Endothelial cell of umbilical vein (primary cell): ENCODE results near the gene KCP. TPM values are rescaled to one million over a fixed set of nuclear protein-coding genes. Genes with fewer than 3 reads are reported as not detected.

Source experiments
- BruUV-seq: library from RNA; stranded (reverse); fragments of 400-500 nt; replicated peaks from 2 replicates; lab custom pipeline; 2021; lab: Mats Ljungman, UMichigan
- CTCF ChIA-PET: fragments of 300-600, 350-600 bp; sonication (Branson Sonifier 250); formaldehyde crosslinking; loops from one replicate; lab custom pipeline; 2021; ENCODE audit warnings: antibody characterized with exemption, inconsistent platforms; lab: Charles Lee
- POLR2A ChIA-PET: fragments of 300-600, 350-600 bp; sonication (Branson Sonifier 250); formaldehyde crosslinking; loops from one replicate; lab custom pipeline; 2021; ENCODE audit warnings: antibody characterized with exemption, inconsistent platforms; lab: Charles Lee
- DNase-seq: peaks from one replicate; pipeline ENCODE4 v3.0.0-alpha.2; 2011; ENCODE audit warnings: low read depth, low spot score
- FAIRE-seq: peaks from 2 replicates; lab custom pipeline; 2011; peaks lifted over from hg19 to GRCh38; lab: Jason Lieb, UNC
- H2AFZ ChIP-seq: 2 replicates; pipeline ENCODE4 v1.6.0; 2012; ENCODE audit warnings: low read depth, low read length, control low read depth, inconsistent platforms
- H3K27ac ChIP-seq: 2 replicates; pipeline ENCODE4 v1.5.1; 2011; ENCODE audit warnings: low read depth, mild to moderate bottlenecking, control low read depth, low read length, moderate library complexity; ENCODE audit not compliant: insufficient read depth
- H3K27me3 ChIP-seq, 2 experiments: 2 replicates each; pipeline versions ENCODE4 v1.6.0 to v1.6.1; 2011; ENCODE audit warnings: low read length in 2 of 2, mixed read lengths in 1 of 2; ENCODE audit not compliant: control insufficient read depth in 2 of 2, insufficient read depth in 2 of 2
- H3K36me3 ChIP-seq, 2 experiments: 2 replicates in 1 of 2; 3 replicates in 1 of 2; pipeline ENCODE4 v1.5.1; 2011; ENCODE audit warnings: low read length in 2 of 2, mild to moderate bottlenecking in 1 of 2, moderate library complexity in 1 of 2; ENCODE audit not compliant: control insufficient read depth in 2 of 2, insufficient read depth in 2 of 2; ENCODE audit errors: extremely low read depth in 1 of 2
- H3K4me1 ChIP-seq: 3 replicates; pipeline ENCODE4 v1.5.1; 2011; ENCODE audit warnings: mild to moderate bottlenecking, low read length; ENCODE audit not compliant: control insufficient read depth, insufficient read depth; ENCODE audit errors: extremely low read depth
- H3K4me2 ChIP-seq: 2 replicates; pipeline ENCODE4 v1.6.1; 2011; ENCODE audit warnings: low read length, control low read depth, mixed read lengths; ENCODE audit not compliant: insufficient read depth
- H3K4me3 ChIP-seq, 3 experiments: fragments of 200-600 bp in 1 of 3; sonication (generic), shearing (Covaris generic) in 1 of 3; replicated peaks in 1 of 3; 2 replicates each; pipeline ENCODE4 v1.5.1; 2011 to 2016; ENCODE audit warnings: control low read depth in 3 of 3, low read length in 3 of 3, mild to moderate bottlenecking in 2 of 3, inconsistent platforms in 1 of 3, low read depth in 1 of 3, moderate library complexity in 1 of 3; ENCODE audit not compliant: insufficient read depth in 1 of 3
- H3K79me2 ChIP-seq: 2 replicates; pipeline ENCODE4 v1.6.0; 2012; ENCODE audit warnings: low read length, inconsistent platforms; ENCODE audit not compliant: control insufficient read depth, insufficient read depth
- H3K9ac ChIP-seq: replicated peaks from 2 replicates; pipeline ENCODE3; 2011; ENCODE audit warnings: low read length, control low read depth; ENCODE audit not compliant: insufficient read depth; ENCODE audit errors: extremely low read depth
- H3K9me1 ChIP-seq: replicated peaks from 3 replicates; pipeline ENCODE4 v1.6.0; 2011; ENCODE audit warnings: mild to moderate bottlenecking, low read length; ENCODE audit not compliant: control insufficient read depth, insufficient read depth; ENCODE audit errors: extremely low read depth
- H3K9me3 ChIP-seq: replicated peaks from 2 replicates; pipeline ENCODE4 v1.5.1; 2012; ENCODE audit warnings: low read length, inconsistent platforms; ENCODE audit not compliant: control insufficient read depth, insufficient read depth
- H4K20me1 ChIP-seq: replicated peaks from 2 replicates; pipeline ENCODE3; 2011; ENCODE audit warnings: mild to moderate bottlenecking, low read length; ENCODE audit not compliant: control insufficient read depth, insufficient read depth; ENCODE audit errors: extremely low read depth
- EZH2 ChIP-seq: IDR thresholded peaks from 2 replicates; pipeline ENCODE4 v1.6.1; 2012; ENCODE audit warnings: borderline replicate concordance, low read depth, mild to moderate bottlenecking, moderate library complexity, low read length, inconsistent platforms; ENCODE audit not compliant: severe bottlenecking
- FOS ChIP-seq: IDR thresholded peaks from 2 replicates; pipeline ENCODE4 v1.6.1; 2011; ENCODE audit warnings: mild to moderate bottlenecking, low read length, moderate library complexity, borderline replicate concordance; ENCODE audit not compliant: insufficient read depth
- GATA2 ChIP-seq: IDR thresholded peaks from 2 replicates; pipeline ENCODE4 v1.7.0; 2011; ENCODE audit warnings: low read depth, mild to moderate bottlenecking, moderate library complexity, mixed read lengths, low read length; ENCODE audit not compliant: insufficient read length, insufficient read depth
- JUN ChIP-seq: IDR thresholded peaks from 2 replicates; pipeline ENCODE4 v1.6.1; 2011; ENCODE audit warnings: borderline replicate concordance, low read depth; ENCODE audit not compliant: insufficient read length, insufficient read depth
- MAX ChIP-seq: IDR thresholded peaks from 2 replicates; pipeline ENCODE4 v1.6.1; 2011; ENCODE audit not compliant: insufficient read depth, insufficient read length
- MYC ChIP-seq: IDR thresholded peaks from one replicate; pipeline ENCODE4 v1.6.1; 2011; ENCODE audit warnings: mild to moderate bottlenecking, low read depth, low read length
- POLR2A ChIP-seq: IDR thresholded peaks from 2 replicates; pipeline ENCODE4 v1.6.1; 2012; ENCODE audit warnings: low read depth, mild to moderate bottlenecking, control low read depth, low read length
- POLR2AphosphoS5 ChIP-seq: IDR thresholded peaks from 2 replicates; pipeline ENCODE4 v1.6.1; 2012; ENCODE audit warnings: low read depth, mild to moderate bottlenecking, control low read depth, low read length, moderate library complexity; ENCODE audit not compliant: insufficient read depth
- dilution Hi-C: fragments of 300-500 bp; cut with MboI; formaldehyde crosslinking; loops from one replicate; pipeline ENCODE4 v1.15.0; 2019; ENCODE audit warnings: low sequenced_read_pairs; ENCODE audit not compliant: extremely low pct_ligation_motif_present
- intact Hi-C: fragments of 100-400 bp; cut with micrococcal nuclease; formaldehyde crosslinking; loops from one replicate; pipeline ENCODE4 v1.10.0; 2022
- polyA plus RNA-seq, 4 experiments: library from polyadenylated mRNA; depleted of rRNA in 3 of 4; stranded (reverse) in 3 of 4; unstranded in 1 of 4; fragments of >200 nt; gene quantifications; 2 replicates each; pipeline versions ENCODE4 v1.2.1 to v1.2.3, GENCODE V29; 2011 to 2012; ENCODE audit warnings: missing spikeins in 1 of 4
- total RNA-seq: library from RNA; stranded (reverse); gene quantifications from 2 replicates; pipeline ENCODE4 v1.2.3, GENCODE V29; 2021
- TF ChIP-seq, protein P1 (sequence below), 2 donors: IDR thresholded peaks; 1 replicate in 1 of 2; 2 replicates in 1 of 2; pipeline ENCODE4 v1.5.1; 2011; ENCODE audit warnings: low read length in 2 of 2, mild to moderate bottlenecking in 2 of 2, moderate library complexity in 2 of 2, control low read depth in 1 of 2, inconsistent platforms in 1 of 2, low read depth in 1 of 2; ENCODE audit not compliant: insufficient read depth in 1 of 2; ENCODE audit errors: extremely low read depth in 1 of 2

KCP gene
- total and polyA plus RNA-seq, 2 donors (not counting 3 experiments of a cell fraction or from before 2014, with no cell fraction given): not detected

GRCh38 chr7:128908750-128909624, 1.5 kb downstream of the KCP start:
- BruUV-seq: no TSS peak
- Histone ChIP-seq H3K4me1 (peaks cover 5% of the 10 kb centered on the region), H3K4me2 (no peak overlapping the region), H4K20me1 (no peaks in the 10 kb centered on the region), H3K27ac (no peak overlapping the region), H2AFZ (no peak overlapping the region), H3K9me1 (no peaks in the 10 kb centered on the region), H3K79me2 (no peaks in the 10 kb centered on the region), H3K27me3 (peaks cover 33 to 34% of the 10 kb centered on the region in 2 experiments), H3K36me3 (no peaks in the 10 kb centered on the region), H3K9ac (no peak overlapping the region), H3K4me3 (no peak overlapping the region), H3K9me3 (no peaks in the 10 kb centered on the region)
- DNase-seq (no peak), FAIRE-seq (no peak)
- dilution Hi-C loops: no loop called here
- ChIA-PET POLR2A (no interaction called here), CTCF (interaction anchor here (4.7 kb wide), 1 partner anchor 182 kb away, joined by 25 read pairs; no protein-coding TSS in a partner anchor)
- TF ChIP-seq JUN (no peak), POLR2AphosphoS5 (no peak), POLR2A (no peak), EZH2 (no peak), GATA2 (no peak), MAX (no peak), FOS (no peak), MYC (no peak)
- TF ChIP-seq, protein P1, sequence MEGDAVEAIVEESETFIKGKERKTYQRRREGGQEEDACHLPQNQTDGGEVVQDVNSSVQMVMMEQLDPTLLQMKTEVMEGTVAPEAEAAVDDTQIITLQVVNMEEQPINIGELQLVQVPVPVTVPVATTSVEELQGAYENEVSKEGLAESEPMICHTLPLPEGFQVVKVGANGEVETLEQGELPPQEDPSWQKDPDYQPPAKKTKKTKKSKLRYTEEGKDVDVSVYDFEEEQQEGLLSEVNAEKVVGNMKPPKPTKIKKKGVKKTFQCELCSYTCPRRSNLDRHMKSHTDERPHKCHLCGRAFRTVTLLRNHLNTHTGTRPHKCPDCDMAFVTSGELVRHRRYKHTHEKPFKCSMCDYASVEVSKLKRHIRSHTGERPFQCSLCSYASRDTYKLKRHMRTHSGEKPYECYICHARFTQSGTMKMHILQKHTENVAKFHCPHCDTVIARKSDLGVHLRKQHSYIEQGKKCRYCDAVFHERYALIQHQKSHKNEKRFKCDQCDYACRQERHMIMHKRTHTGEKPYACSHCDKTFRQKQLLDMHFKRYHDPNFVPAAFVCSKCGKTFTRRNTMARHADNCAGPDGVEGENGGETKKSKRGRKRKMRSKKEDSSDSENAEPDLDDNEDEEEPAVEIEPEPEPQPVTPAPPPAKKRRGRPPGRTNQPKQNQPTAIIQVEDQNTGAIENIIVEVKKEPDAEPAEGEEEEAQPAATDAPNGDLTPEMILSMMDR (IDR thresholded peaks at IDR 0.05; ENCODE audit: extremely low read depth in 1 of 2, insufficient read depth in 1 of 2, low read depth in 1 of 2, low read length in 2 of 2): no peak
- intact Hi-C loops: no loop called here
